ENCODE results near the gene IGFBP4.
A peak's percentile ranks its signal among the peaks of the same experiment; 100 is the strongest.

IGFBP4 gene

DNA sequence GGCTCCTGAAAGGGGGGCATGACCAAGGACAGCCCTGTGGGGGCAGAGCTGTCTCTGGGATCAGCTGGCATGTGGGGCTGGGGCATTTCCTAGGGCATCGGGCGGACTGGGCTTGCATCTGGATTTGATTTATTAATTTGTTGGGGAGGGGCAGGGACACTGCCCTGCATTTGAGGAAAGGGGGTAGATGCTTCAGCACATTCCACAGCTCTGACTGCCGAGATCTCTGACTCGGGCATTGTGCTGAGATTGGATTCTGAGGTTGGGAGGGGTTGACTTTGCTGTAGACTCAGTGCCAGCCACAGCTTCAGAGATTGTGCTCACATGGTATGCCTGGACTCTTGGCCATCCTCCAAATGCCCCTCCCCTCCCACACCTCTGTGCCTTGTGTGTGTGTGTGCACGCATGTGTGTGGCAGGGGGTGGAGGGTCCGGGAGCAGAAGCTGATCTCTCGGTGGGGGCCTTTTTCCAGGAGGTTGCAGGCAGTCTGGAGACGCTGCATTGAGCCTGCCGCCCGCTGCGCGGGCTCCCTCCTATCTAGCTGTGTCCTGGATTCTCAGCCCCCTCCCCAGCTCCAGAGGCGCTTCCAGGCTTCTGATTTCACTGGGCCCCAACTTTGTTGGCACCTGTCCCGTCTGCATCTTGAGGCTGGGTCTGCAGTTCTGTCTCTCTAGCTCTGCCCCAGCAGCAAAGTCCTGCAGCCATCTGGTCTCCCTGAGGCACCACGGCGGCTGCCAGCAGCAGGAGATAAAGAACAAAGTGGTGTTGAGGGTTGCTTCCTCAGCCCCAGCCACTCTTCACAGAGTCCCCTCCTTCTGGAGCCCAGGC lies 14.9 kb downstream of the IGFBP4 start:
- TF ChIP-seq, protein P1, sequence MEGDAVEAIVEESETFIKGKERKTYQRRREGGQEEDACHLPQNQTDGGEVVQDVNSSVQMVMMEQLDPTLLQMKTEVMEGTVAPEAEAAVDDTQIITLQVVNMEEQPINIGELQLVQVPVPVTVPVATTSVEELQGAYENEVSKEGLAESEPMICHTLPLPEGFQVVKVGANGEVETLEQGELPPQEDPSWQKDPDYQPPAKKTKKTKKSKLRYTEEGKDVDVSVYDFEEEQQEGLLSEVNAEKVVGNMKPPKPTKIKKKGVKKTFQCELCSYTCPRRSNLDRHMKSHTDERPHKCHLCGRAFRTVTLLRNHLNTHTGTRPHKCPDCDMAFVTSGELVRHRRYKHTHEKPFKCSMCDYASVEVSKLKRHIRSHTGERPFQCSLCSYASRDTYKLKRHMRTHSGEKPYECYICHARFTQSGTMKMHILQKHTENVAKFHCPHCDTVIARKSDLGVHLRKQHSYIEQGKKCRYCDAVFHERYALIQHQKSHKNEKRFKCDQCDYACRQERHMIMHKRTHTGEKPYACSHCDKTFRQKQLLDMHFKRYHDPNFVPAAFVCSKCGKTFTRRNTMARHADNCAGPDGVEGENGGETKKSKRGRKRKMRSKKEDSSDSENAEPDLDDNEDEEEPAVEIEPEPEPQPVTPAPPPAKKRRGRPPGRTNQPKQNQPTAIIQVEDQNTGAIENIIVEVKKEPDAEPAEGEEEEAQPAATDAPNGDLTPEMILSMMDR (conservative IDR thresholded peaks at IDR 0.05; ENCODE audit: low read depth), result no peak
- peak overlapping the region; percentile 36 for H3K27ac ChIP-seq
- ChIA-PET POLR2A (ENCODE audit: low non-redundant PET) (no interaction called here), CTCF (interaction anchor here (0.6 kb wide), 1 partner anchor 142 kb away, joined by 4 read pairs; no protein-coding TSS in a partner anchor)
- DNase-seq (ENCODE audit: low spot score), result no peak

DNA sequence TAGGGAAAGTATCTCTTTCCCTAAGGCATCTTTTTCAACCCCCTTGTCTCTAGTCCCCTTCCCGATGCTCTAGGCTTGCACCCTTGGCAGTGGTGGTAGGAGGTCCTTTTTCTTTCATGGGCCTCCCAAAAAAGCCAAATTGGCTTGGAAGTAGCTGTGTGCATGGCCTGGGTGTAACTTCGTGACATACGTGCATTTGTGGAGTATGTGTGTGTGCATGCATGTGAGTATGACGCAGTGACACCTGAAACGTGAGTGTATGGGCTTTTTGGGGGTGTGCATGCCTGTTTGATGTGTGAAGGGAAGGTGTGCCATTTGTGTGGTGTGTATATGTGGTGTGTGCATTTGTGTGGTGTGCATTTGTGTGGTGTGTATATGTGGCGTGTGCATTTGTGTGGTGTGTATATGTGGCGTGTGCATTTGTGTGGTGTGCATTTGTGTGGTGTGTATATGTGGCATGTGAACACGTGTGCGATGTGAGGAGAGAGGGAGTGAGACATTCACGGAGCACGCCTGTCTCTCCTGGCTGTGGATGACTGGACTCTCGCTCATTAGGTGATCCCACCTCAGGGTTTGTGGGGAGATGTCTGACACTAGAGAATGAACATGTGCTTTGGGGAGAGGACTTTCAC lies 15.7 kb downstream of the IGFBP4 start:
- CTCF ChIA-PET, result no interaction called here
- POLR2A ChIA-PET (ENCODE audit: low non-redundant PET), result no interaction called here

DNA sequence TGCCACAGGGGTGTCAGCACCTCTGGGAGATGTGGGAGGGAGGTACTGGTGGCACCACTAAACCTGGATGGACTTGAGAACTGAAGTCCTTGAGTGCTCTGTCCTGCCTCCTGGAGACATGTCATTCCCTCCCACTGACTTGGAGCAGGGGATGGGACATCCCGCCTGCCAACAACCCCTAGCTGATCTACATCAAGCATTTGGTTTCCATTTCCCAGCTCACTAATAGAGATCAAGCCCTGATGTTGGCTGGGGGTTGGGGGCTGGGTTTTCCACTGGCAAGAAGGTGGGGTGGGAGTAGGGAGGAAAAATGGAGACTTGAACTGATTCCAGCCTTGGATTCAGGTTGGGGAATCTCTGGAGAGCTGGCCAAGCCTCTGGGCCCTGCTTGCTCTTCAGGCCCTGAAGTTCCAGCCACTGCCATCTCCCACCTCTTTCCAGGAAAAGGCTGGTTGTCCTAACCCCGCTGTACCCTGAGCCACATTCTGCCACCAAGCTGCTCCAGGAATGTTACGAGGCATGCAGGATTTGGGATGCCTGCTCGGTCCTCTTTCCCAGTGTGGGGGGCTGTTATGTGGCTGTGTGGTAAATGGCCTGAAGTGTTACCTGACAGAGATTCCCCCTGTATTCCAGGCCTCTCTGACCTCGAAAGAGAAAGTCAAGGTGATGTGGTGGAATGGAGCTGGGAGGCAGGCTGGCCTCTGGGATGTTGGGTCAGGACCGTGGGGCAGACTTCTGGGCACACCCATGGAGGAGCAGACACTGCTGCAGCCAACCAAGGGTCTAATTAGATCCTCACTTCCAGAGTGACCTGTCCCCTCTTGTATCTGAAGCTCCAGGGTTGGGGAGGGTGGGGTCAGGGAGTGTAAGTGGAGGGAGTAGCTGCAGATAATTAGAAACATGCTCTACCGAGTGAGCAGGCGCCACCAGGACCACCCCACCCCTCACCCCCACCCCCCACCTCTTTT lies 16.7 kb downstream of the IGFBP4 start:
- no peak for DNase-seq (ENCODE audit: low spot score)
- peak overlapping the region; percentile 39 for H3K27ac ChIP-seq
- ChIA-PET POLR2A (ENCODE audit: low non-redundant PET) (no interaction called here), CTCF (interaction anchor here (0.7 kb wide), 1 partner anchor 748 kb away, joined by 3 read pairs; no protein-coding TSS in a partner anchor)
- TF ChIP-seq, protein P1 (conservative IDR thresholded peaks at IDR 0.05; ENCODE audit: low read depth), result no peak

More for the DNA sequence above, 15.7 kb downstream of the IGFBP4 start:
- TF ChIP-seq, protein P1 (conservative IDR thresholded peaks at IDR 0.05; ENCODE audit: low read depth), result no peak
- peak overlapping the region; percentile 39 for H3K27ac ChIP-seq
- DNase-seq (ENCODE audit: low spot score), result no peak

DNA sequence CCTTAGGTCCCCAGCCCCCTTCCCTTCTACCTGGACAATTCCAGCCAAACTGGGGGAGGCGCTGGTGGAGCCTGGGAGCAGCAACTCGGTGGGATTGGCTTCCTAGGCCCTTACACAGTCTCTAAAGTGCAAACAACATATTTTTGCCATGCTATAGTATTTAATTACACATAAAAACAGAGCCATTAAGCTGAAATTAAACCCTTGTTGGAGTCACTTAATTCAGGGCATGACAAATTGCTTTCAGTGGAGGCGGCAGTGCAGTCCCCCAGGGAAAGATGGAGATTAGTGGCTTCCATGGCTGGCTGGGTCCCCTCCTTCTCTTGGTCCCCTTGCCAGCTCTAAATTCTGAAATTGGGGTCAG lies 17.3 kb downstream of the IGFBP4 start:
- ChIA-PET POLR2A (ENCODE audit: low non-redundant PET) (interaction anchor here (0.8 kb wide), 1 partner anchor 17 kb away, joined by 3 read pairs; no protein-coding TSS in a partner anchor), CTCF (interaction anchor here (0.7 kb wide), 1 partner anchor 748 kb away, joined by 3 read pairs; no protein-coding TSS in a partner anchor)
- DNase-seq (ENCODE audit: low spot score), result no peak
- TF ChIP-seq, protein P1 (conservative IDR thresholded peaks at IDR 0.05; ENCODE audit: low read depth), result no peak
- H3K27ac ChIP-seq, result peak overlapping the region; percentile 39; the same call in 1 of the 2 replicates

DNA sequence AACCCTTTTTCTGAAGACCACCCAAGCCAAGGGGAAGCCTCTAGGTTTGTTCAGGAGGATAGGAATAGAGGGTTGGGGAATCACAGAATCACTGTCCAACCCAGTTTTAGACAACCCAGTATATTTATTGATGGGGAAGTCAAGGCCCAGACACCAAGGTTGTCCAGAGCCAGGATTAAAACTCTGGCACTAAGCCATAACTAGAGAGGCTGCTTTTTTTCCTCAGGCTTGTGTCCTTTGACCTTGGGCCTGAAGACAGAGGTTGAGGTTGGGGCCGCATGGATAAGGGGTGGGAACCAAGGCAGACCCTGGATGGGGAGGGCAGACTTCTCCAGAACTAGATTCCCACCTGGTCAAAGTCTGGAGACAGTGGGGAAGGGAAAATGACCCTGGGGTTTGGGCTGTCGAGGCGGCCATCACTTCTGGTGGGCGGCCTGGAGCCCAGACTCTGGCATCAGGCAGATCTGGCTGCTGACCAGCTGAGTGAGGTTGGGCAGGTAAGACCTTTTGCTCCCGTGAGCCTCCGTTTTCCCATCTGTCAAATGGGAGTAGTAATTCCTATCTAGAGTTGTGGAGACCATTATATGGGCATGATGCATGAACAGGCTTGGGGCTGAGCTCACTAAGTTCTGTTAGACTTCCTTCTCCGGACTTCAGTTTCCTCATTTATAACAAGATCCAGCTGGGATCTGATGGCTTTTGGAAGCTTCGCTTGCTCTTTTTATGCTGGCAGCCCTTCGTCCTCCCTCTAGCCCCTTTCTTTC lies 17.9 kb downstream of the IGFBP4 start:
- no peak for DNase-seq (ENCODE audit: low spot score)
- TF ChIP-seq, protein P1 (conservative IDR thresholded peaks at IDR 0.05; ENCODE audit: low read depth), result no peak
- ChIA-PET CTCF (interaction anchor here (0.7 kb wide), 1 partner anchor 747 kb away, joined by 3 read pairs; no protein-coding TSS in a partner anchor), POLR2A (ENCODE audit: low non-redundant PET) (interaction anchor here (0.8 kb wide), 1 partner anchor 17 kb away, joined by 3 read pairs; no protein-coding TSS in a partner anchor)
- no peak overlapping the region for H3K27ac ChIP-seq
